ENCODE results near the gene TMEM178B. TPM values are rescaled to one million over a fixed set of nuclear protein-coding genes. Genes with fewer than 3 reads are reported as not detected.

TMEM178B gene
- total and polyA plus RNA-seq, 10 of the 15 experiments (the other 5 are each of a cell fraction or from before 2014, with no cell fraction given) = 0.01 to 1.1 (median 0.04) TPM; not detected in 2

GRCh38 chr7:141198194-141198958, 124.5 kb downstream of the TMEM178B start (continued):
- TF ChIP-seq NFYB (IDR thresholded peaks at IDR 0.05; ENCODE audit: insufficient read depth, low read depth, low read length) = no peak
- no peak for TF ChIP-seq SIX5 (IDR thresholded peaks at IDR 0.05; ENCODE audit: low read depth, low read length, severe bottlenecking)
- TF ChIP-seq ATF3 (IDR thresholded peaks at IDR 0.05; ENCODE audit: borderline replicate concordance, extremely low read depth, low read depth, low read length) = no peak

GRCh38 chr7:141200191-141201108, 126.6 kb downstream of the TMEM178B start:
- H3K9me3 ChIP-seq (replicated peaks; ENCODE audit: control insufficient read depth, insufficient read depth, low read length) = peaks cover 4% of the 10 kb centered on the region; the same call in 2 of the 3 replicates
- no peak overlapping the region for H2AFZ ChIP-seq (ENCODE audit: control insufficient read depth, low read depth, low read length)
- H3K4me2 ChIP-seq (ENCODE audit: control insufficient read depth, insufficient read depth) = no peak overlapping the region
- H3K4me1 ChIP-seq (ENCODE audit: control insufficient read depth, insufficient read depth, low read length) = no peaks in the 10 kb centered on the region
- intact Hi-C loops (cut with micrococcal nuclease; ENCODE audit: unreplicated experiment) (no loop called here), in situ Hi-C loops (cut with MboI) (loop anchor here (25.0 kb wide), 1 partner anchor 388 kb away; no protein-coding TSS in a partner anchor)
- ChIA-PET POLR2A (no interaction called here), SMC1A (ENCODE audit: uncharacterized antibody, unreplicated experiment) (no interaction called here), CTCF (no interaction called here), RAD21 (ENCODE audit: unreplicated experiment) (interaction anchor here (1.5 kb wide), 1 partner anchor 8 kb away, joined by 3 read pairs; no protein-coding TSS in a partner anchor)
- H3K36me3 ChIP-seq (ENCODE audit: control insufficient read depth in 2 of 2, insufficient read depth in 2 of 2, low read length in 1 of 2) = no peaks in the 10 kb centered on the region
- no peak overlapping the region for H3K9ac ChIP-seq (ENCODE audit: control insufficient read depth, insufficient read depth, low read length)
- BruUV-seq (replicated peaks) = no TSS peak
- no peak overlapping the region for H3K4me3 ChIP-seq
- H3K79me2 ChIP-seq (ENCODE audit: control insufficient read depth, insufficient read depth, low read length) = no peaks in the 10 kb centered on the region
- DNase-seq (ENCODE audit: low read depth, low spot score) (no peak), ATAC-seq (no peak), FAIRE-seq (no peak)
- no peaks in the 10 kb centered on the region for H4K20me1 ChIP-seq (ENCODE audit: control insufficient read depth, insufficient read depth)
- TF ChIP-seq EZH2 (IDR thresholded peaks at IDR 0.05; ENCODE audit: borderline replicate concordance, control insufficient read depth, low read depth, low read length) (no peak), IKZF2 (IDR thresholded peaks at IDR 0.05) (no peak), POLR2AphosphoS2 (IDR thresholded peaks at IDR 0.05; ENCODE audit: low read depth, low read length) (no peak), ZNF592 (IDR thresholded peaks at IDR 0.05) (no peak), FOS (IDR thresholded peaks at IDR 0.05; ENCODE audit: borderline replicate concordance, extremely low read depth, insufficient read length) (no peak), ELK1 (IDR thresholded peaks at IDR 0.05; ENCODE audit: low read depth, low read length) (no peak), MEF2B (IDR thresholded peaks at IDR 0.05; ENCODE audit: partially characterized antibody, poor library complexity, severe bottlenecking) (no peak)
- H3K27me3 ChIP-seq (replicated peaks in 1 of 2; ENCODE audit: control insufficient read depth in 2 of 2, insufficient read depth in 2 of 2, low read length in 1 of 2) = no peaks in the 10 kb centered on the region
- WGBS (ENCODE audit: insufficient coverage, insufficient replicate concordance, low lambda C conversion rate, missing lambda C conversion rate) = 42% methylated on average over 14 of the region's 14 CpGs
- H3K27ac ChIP-seq (ENCODE audit: control insufficient read depth, insufficient read depth) = no peak overlapping the region

All from GM12878 (cell line).